GM18951 (cell line): ENCODE measurements around the gene SPON2.

Experiments
- POLR2A ChIP-seq: IDR thresholded peaks from 4 replicates; pipeline ENCODE4 v1.6.1; 2011; ENCODE audit warnings: mild to moderate bottlenecking; ENCODE audit not compliant: insufficient read length, insufficient read depth; ENCODE audit errors: extremely low read depth
- in situ Hi-C: fragments of 300-500 bp; cut with MboI; formaldehyde crosslinking; loops from one replicate; pipeline ENCODE4 v1.12.0; 2022; ENCODE audit warnings: low sequenced_read_pairs, mixed read lengths, inconsistent platforms; ENCODE audit not compliant: unreplicated experiment

The SPON2 gene

GRCh38 chr4:1195891-1196401 is 23.6 kb upstream of the SPON2 start:
- in situ Hi-C loops: no loop called here
- TF ChIP-seq POLR2A: no peak

- in situ Hi-C loops: no loop called here
- no peak for TF ChIP-seq POLR2A
Measured at GRCh38 chr4:1195109-1195671, 22.8 kb upstream of the SPON2 start.

GRCh38 chr4:1194010-1194900 is 21.9 kb upstream of the SPON2 start:
- no peak for TF ChIP-seq POLR2A
- in situ Hi-C loops: no loop called here

- in situ Hi-C loops: no loop called here
- TF ChIP-seq POLR2A: no peak
Measured at GRCh38 chr4:1193206-1194009, 21.0 kb upstream of the SPON2 start.

- no peak for TF ChIP-seq POLR2A
- in situ Hi-C loops: no loop called here
Measured at GRCh38 chr4:1192493-1193205, 20.3 kb upstream of the SPON2 start.

GRCh38 chr4:1192091-1192492 is 19.7 kb upstream of the SPON2 start:
- in situ Hi-C loops: no loop called here
- TF ChIP-seq POLR2A: no peak

DNA sequence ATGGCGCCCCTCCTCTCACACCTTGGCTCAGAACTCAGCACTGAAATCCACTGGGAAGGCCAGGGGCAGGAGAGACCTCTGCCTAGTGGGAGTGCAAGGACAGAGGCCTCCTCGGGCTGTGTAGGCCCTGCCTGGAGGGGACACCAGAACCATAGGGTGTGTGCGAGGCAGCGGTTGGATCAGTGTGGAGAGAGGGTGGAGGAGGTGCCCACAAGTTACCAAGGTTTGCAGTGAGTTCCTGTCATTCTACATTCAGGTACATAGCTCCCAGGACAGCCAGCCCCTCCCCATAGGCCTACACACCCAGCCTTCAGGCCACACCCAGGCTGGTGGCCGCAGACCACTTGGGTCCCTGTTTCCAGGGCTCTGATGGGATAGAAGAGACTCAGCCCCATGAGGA is 19.2 kb upstream of the SPON2 start:
- TF ChIP-seq POLR2A: no peak
- in situ Hi-C loops: no loop called here

DNA sequence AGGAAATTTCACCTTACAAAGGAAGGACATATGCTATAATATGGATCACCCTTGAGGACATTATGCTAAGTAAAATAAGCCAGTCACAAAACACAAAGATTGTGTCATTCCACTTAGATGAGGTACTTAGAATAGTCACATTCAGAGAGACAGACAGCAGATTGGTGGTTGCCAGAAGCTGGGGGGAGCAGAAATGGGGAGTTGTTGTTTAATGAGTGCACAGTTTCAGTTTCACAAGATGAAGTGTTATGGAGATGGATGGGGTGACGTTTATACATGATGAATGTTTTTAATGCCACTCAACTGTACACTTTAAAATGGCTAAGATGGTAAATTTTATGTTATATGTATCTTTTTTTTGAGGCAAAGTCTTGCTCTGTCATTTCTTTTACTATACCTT is 14.8 kb upstream of the SPON2 start:
- no peak for TF ChIP-seq POLR2A
- in situ Hi-C loops: no loop called here

- TF ChIP-seq POLR2A: no peak
- in situ Hi-C loops: no loop called here
Measured at GRCh38 chr4:1183985-1184773, 11.8 kb upstream of the SPON2 start.

- in situ Hi-C loops: no loop called here
- no peak for TF ChIP-seq POLR2A
Measured at GRCh38 chr4:1182313-1182712, 9.9 kb upstream of the SPON2 start.

GRCh38 chr4:1180663-1181062 is 8.3 kb upstream of the SPON2 start:
- TF ChIP-seq POLR2A: no peak
- in situ Hi-C loops: no loop called here

DNA sequence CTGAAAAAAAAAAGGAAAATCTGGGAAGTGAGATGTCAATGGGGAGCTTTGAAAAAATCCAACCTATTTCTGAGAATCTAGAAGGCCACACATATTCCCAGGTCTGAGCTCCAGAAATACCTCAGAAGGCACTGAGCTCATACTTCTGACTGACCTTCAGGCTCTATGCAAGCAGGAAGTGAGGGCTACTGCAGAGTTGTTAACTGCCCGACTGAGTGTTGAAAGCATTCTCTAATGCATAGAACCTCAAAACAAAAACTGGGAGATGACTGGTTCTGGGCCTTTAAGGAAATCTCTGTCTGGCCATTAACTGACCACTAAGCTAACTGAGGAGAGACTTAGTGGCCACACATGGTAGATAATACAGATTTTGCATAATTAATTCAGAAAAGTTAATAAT is 7.6 kb upstream of the SPON2 start:
- in situ Hi-C loops: no loop called here
- no peak for TF ChIP-seq POLR2A
